ENCODE measurements around the gene TM4SF18.
"Not testable (repeated sequence)": the region's sequence is repeated elsewhere in the genome, so short reads cannot be mapped to it uniquely, and the experiment has no call there.

The TM4SF18 gene, protein sequence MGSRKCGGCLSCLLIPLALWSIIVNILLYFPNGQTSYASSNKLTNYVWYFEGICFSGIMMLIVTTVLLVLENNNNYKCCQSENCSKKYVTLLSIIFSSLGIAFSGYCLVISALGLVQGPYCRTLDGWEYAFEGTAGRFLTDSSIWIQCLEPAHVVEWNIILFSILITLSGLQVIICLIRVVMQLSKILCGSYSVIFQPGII

DNA sequence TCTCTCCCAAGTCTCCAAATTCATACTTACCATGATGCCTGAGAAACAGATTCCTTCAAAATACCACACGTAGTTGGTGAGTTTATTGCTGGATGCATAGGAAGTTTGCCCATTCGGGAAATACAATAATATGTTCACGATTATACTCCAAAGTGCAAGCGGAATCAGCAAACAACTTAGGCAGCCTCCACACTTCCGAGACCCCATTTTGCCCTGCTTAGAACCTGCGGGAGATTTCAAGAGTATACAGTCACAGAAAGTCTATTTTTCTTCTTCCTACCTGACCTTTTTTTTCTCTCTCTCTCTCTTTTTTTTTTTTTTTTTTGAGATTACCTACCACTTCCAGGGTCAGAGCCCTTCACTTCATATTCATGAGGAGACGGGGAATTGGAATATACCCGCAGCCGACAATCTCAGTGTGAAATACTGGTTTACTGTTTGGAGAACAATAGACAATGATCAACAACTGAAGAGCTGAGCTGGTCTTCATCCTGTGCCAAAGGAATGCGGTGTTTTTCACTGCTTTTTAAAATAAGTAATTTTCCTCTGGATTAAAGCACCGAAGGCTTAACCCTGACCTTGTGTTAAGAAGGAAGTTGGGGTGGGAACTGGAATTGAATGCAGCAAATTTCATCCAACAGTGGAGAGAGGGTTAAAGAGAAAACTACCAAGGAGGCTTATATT, at the start of gene TM4SF18:
TM4SF18 (minus strand) TSS at position 461 of the 684 bp plus-strand sequence; CDS start at position 207, 254 bp downstream.
- DNase-seq (ENCODE audit: low read depth in 3 of 3) = no peak

DNA sequence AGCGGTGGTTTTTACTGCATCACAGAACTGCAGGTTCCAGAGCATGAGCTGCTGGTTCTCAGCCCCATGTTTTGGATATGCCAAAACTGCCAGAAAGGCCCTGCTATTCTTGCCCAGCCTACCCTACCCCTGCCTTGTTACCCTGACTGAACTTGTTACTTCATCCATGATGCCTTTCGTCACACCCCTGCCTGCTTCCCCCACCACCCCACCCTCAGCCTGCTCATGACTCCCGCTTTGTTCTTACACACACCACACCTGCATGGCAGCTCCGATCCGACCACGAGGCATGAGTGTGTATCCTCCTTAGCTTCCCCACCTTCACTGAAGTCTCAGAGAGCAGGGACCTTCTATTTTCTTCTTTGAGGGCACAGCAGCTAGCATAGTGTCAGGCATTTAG, 49.1 kb upstream of the TM4SF18 start:
- DNase-seq (ENCODE audit: low read depth in 3 of 3) = no peak

- DNase-seq (ENCODE audit: low read depth in 3 of 3) = no peak
Measured at GRCh38 chr3:149382101-149382467, 48.6 kb upstream of the TM4SF18 start.

- no peak for DNase-seq (ENCODE audit: low read depth in 3 of 3)
Measured at GRCh38 chr3:149381173-149382100, 48.0 kb upstream of the TM4SF18 start.

GRCh38 chr3:149380220-149380619, 46.8 kb upstream of the TM4SF18 start:
- DNase-seq (ENCODE audit: low read depth in 3 of 3) = not testable (repeated sequence)

- DNase-seq (ENCODE audit: low read depth in 3 of 3) = no peak
Measured at GRCh38 chr3:149378478-149379309, 45.3 kb upstream of the TM4SF18 start.

DNA sequence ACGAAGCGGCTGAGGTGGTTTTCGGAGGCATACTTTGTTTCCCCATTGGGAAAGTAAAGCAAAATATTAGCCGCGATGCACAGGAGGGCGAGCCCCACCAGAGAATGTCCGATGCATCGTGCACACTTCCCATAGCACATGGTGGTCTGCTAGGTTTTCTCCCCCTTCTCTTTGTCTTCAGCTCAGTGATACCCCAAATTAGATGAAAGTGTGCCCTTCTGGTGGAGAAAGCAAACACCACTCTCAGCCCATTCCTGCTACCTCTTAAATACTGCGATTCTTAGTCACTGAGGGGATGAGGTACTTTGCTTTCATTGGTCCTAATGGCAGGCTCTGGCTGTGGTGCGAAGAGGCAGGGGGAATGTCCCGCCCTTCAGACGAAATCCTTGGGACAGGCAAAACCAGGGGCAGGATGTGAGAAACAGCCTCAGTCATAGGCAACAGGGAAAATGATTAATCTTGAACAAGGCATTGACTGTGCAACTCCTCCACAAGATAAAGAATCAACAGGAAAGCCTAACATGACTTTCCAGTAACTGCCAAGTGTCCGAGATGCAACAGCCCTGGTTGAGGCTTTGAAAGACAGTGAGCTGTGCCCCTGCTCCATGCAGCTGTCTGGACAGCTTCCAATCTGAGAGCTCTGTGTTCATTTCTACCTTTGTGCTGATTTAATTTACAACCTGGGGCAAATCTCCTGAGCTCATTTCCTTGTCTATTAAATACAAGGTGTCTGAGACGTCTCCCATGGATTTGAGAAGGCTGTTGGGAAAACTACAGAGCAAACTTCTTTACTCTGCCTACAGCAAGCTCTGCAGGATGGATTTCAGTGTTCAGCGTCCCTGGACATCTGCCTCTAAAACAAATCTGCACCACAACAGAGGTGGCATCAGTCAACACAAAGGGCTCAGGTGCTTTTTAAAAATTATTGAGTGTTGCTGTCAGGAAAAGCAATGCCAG, 44.2 kb upstream of the TM4SF18 start, which contains the start of gene TM4SF1:
TM4SF1 (minus strand) TSS at position 242 of the 957 bp plus-strand sequence; CDS start at position 140, 102 bp downstream.
- no peak for DNase-seq (ENCODE audit: low read depth in 3 of 3)

- no peak for DNase-seq (ENCODE audit: low read depth in 3 of 3)
Measured at GRCh38 chr3:149376718-149377407, 43.4 kb upstream of the TM4SF18 start.

GRCh38 chr3:149375501-149376196, 42.2 kb upstream of the TM4SF18 start:
- no peak for DNase-seq (ENCODE audit: low read depth in 3 of 3)

DNA sequence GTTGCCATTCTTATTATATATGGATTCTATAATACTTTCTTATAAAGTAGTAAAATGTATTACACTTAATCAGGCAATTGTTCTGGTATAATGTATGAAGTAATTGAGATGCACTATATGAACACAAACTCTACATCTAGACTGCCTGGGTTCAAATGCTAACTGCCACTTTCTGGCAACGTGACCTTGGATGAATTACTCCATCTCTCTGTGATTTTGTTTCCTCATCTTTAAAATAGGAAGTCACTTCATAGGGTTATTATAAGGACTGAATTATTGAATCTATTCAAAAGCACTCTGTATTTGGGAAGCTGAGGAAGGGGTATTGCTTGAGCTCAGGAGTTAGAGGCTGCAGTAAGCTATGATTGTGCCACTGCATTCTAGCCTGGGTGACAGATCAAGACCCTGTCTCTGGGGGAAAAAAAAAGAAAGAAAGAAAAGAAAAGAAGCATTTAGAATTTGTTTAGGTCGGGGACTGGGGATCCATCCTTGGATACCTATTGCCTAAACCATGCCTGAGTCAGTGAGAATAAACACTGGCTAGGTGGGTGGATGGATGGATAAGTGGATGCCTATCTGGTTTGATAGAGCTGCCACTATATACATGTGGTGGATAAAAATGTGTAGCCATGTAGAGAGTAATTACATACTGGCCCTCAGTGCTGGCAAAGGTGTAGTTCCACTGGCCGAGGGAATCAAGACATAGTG, 41.5 kb upstream of the TM4SF18 start:
- no peak for DNase-seq (ENCODE audit: low read depth in 3 of 3)

DNA sequence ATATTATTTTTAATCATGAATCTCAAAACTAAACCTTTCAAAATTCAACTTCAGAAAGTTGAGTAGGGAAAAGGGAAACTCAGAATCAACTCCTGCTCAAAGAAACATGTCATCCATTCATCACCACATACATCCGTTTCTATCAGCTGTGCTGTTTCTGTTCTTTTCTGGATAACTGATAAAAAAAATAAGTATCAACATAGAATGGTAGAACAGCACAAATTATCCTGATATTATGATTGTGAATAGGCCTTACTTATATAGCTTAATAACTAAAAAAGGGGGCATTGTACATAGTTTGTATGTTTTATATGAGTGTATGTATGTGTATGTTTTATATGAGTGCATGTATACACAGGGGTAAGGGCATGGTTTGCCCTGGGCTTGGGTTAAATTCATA, 41.0 kb upstream of the TM4SF18 start:
- no peak for DNase-seq (ENCODE audit: low read depth in 3 of 3)

DNA sequence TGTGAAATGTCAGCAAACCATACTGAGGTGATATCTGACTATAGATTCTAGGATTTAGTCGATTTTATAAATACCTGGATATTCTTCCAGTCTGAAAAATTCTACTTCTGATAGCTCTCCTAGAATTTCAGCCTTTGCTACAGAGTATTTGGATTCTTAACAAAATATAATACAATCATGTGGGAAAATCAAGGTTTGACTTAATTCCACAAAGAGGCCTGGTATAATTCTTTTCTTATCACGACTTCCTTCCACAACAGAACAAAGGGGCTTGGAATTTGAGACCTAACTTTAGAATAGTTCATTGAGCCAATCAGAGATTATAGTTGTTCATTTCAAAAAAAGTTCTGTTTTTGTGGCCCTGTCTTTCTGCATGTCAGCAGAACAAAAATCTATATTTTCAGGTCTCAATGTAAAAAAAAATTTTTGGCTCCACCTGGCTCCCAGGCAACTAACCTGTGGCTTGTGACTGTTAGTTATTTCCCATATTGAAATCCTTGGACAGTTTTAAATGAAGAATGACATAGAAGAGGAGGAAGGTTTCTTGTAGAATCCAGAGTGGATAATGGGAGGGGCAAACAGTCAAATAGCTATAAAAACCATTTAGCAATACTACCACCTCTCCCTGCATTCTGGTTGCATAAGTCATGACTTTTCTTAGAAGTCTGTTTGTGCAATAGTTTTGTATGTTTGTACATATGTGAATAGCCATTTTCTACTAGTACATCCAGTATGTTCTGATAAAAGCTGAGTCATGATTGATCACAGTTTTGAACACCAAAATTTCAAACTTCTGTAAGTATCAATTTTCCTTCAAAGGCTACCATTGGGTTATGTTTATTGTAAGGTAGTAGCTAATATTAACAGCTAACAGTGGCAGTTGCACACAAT, 40.0 kb upstream of the TM4SF18 start:
- DNase-seq (ENCODE audit: low read depth in 3 of 3) = no peak

DNA sequence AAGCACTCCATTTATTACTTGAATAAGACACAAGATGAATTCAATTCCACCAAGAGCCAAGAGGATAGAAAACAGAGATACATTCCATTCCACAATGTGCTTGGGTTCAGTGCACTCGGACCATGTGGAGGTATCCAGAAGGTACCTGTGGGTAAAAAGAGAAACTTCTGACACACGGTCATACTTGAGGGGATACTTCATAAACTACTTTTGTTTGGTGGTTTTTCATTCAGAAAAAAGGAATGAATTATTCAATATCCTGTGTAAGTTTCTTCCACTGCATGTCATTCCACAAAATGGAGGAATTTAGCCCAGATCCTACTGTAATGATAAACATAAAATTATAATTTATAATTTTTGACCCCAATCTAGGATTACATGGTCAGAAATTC, 38.3 kb upstream of the TM4SF18 start:
- DNase-seq (ENCODE audit: low read depth in 3 of 3) = no peak

DNA sequence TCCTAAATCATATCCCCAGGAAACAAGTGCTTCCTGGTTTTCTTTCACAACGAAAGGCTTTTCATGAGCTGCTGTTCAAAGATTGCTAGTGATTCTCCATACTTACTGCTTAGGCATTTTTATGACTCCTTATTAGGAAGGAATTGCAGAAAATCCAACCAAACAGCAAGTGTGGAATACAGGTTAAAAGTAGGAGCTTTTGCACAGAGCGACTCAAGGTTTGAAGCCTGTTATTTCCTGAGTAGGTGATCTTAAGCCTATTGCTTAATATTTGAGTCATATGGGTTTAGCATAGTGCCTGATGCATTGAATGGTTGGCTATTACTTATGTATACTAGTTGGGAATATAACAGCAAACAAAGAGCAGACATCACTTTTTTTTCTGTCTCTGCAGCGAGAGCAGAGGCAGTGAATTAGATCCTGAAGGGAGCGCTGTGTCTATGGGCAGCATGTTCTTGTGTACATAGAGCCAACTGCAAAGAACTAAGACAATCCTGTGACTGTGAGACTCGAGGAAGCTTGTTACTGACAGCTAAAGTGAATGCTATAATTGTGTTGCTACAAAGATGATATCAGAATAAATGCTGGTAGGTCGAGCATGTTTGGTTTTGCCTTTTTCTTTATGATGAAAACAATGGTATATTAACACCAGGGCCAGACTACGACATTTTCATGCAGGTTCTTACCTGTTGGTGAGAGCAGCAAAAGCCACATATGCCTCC, 37.7 kb upstream of the TM4SF18 start:
- no peak for DNase-seq (ENCODE audit: low read depth in 3 of 3)

DNA sequence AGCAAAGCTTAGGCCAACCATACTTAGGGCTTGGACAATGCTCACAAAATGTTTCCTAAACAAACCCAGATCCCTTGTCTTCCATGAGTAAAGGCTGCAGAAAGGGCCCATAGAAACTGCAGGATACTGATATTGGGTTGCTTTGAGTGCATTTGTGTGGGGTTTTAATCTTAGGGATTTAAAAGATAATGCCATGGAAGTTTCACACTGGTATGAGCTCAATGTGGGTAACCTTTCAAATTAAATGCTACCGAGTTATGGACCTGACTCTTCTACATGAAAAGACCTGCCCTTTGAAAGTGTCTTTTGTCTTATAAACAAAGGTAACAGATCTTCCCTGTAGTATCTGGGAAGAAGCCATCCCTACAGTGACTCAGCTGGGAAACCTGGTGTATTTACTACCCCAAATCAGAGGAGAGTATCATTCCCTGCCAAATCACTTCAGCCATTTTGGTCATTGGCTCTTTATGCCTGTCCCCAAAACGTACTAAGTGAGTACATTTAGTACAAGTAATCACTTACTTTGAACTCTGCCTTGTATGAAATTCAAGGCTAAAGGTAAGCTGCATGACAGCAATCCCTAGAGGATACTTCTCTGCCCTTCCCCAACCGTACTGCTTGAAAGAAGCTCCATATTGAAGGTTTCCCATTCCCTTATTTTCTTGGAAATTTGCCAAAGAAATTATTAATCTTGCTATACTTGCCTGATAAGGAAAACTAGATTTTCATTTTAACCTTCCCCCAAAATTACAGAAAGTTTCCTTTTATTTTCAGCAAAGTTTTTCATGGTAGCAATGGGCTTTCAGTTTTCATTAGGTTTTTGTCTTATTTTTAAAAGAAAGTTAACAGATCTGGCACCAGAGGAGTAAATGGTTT, 36.8 kb upstream of the TM4SF18 start:
- DNase-seq (ENCODE audit: low read depth in 3 of 3) = no peak

All from stimulated activated CD4-positive, alpha-beta T cell treated with anti-CD3 and anti-CD28 coated beads, TNF-alpha, amount 100 ng/mL, for 24 hours (primary cell).